Thyroid gland (tissue), 4 donors: ENCODE data around the gene MAST4.

Experiments
- CTCF ChIP-seq, 6 experiments: fragments of 200-600 bp in 3 of 6; fragments of 450-650 bp in 3 of 6; sonication (generic) in 3 of 6; IDR thresholded peaks; one replicate each; pipeline ENCODE4 v1.5.1; 2016 to 2019; ENCODE audit warnings: antibody characterized with exemption in 6 of 6, mild to moderate bottlenecking in 2 of 6, inconsistent platforms in 1 of 6, moderate library complexity in 1 of 6
- POLR2A ChIP-seq, 2 donors: fragments of 450-650 bp; IDR thresholded peaks; one replicate each; pipeline ENCODE4 v1.6.1; 2017; ENCODE audit warnings: antibody characterized with exemption in 2 of 2, mild to moderate bottlenecking in 2 of 2, moderate library complexity in 1 of 2

GRCh38 chr5:66621736-66622135 lies 25.5 kb downstream of the MAST4 start:
- no peak for TF ChIP-seq CTCF (IDR thresholded peaks at IDR 0.05)
- no peak for TF ChIP-seq POLR2A (IDR thresholded peaks at IDR 0.05)
